AG04449 (cell line): ENCODE data around the gene TXK.

Experiments used
- CTCF ChIA-PET: fragments of 350-600 bp; formaldehyde crosslinking; extraction: SDS; loops from one replicate; lab custom pipeline; 2021; ENCODE audit warnings: antibody characterized with exemption; lab: Yijun Ruan, JAX
- POLR2A ChIA-PET: fragments of 400-600, 350-600 bp; formaldehyde crosslinking; extraction: SDS; loops from one replicate; lab custom pipeline; 2020; ENCODE audit warnings: antibody characterized with exemption, inconsistent platforms; lab: Yijun Ruan, JAX
- DNase-seq: peaks from one replicate; pipeline ENCODE4 v3.0.0-alpha.2; 2010; ENCODE audit warnings: low read depth, low spot score
- H3K4me3 ChIP-seq: 2 replicates; pipeline ENCODE4 v1.5.1; 2011; ENCODE audit warnings: low read depth, mild to moderate bottlenecking, control low read depth, low read length
- CTCF ChIP-seq: IDR thresholded peaks from one replicate; pipeline ENCODE4 v1.5.1; 2011; ENCODE audit warnings: mild to moderate bottlenecking, moderate library complexity, low read length, control low read depth, inconsistent platforms; ENCODE audit not compliant: insufficient read depth; ENCODE audit errors: missing control alignments

The TXK gene

GRCh38 chr4:48105230-48105629 lies 28.8 kb downstream of the TXK start:
- no peak for DNase-seq
- H3K4me3 ChIP-seq = no peak overlapping the region
- POLR2A ChIA-PET = no interaction called here
- CTCF ChIA-PET = interaction anchor here (2.9 kb wide), 1 partner anchor 18 kb away, joined by 9 read pairs; no protein-coding TSS in a partner anchor
- no peak for TF ChIP-seq CTCF

GRCh38 chr4:48103483-48104139 lies 30.4 kb downstream of the TXK start:
- H3K4me3 ChIP-seq = no peak overlapping the region
- no peak for DNase-seq
- POLR2A ChIA-PET = no interaction called here
- CTCF ChIA-PET = no interaction called here
- TF ChIP-seq CTCF = no peak

GRCh38 chr4:48102303-48102702 lies 31.7 kb downstream of the TXK start:
- H3K4me3 ChIP-seq = no peak overlapping the region
- no peak for TF ChIP-seq CTCF
- CTCF ChIA-PET = interaction anchor here (0.6 kb wide), 1 partner anchor 100 kb away, joined by 3 read pairs; no protein-coding TSS in a partner anchor
- POLR2A ChIA-PET = no interaction called here
- no peak for DNase-seq

GRCh38 chr4:48100256-48100655 lies 33.8 kb downstream of the TXK start:
- no peak for DNase-seq
- no peak for TF ChIP-seq CTCF
- ChIA-PET CTCF (no interaction called here), POLR2A (no interaction called here)
- H3K4me3 ChIP-seq = no peak overlapping the region

GRCh38 chr4:48095441-48095840 lies 38.6 kb downstream of the TXK start:
- DNase-seq = no peak
- POLR2A ChIA-PET = no interaction called here
- CTCF ChIA-PET = interaction anchor here (1.3 to 2.4 kb wide), 4 partner anchors 10 to 62 kb away, joined by 3 to 18 read pairs (median 5); no protein-coding TSS in a partner anchor
- no peak for TF ChIP-seq CTCF
- H3K4me3 ChIP-seq = no peak overlapping the region

GRCh38 chr4:48093991-48094416 lies 40.0 kb downstream of the TXK start:
- no peak for DNase-seq
- ChIA-PET POLR2A (no interaction called here), CTCF (no interaction called here)
- no peak overlapping the region for H3K4me3 ChIP-seq
- no peak for TF ChIP-seq CTCF
